HG02759 (cell line): ENCODE data around the gene ITLN1.

Experiments used
- ATAC-seq: cut with Tn5 transposase; IDR thresholded peaks from one replicate; pipeline ENCODE4 v1.9.1; 2021; ENCODE audit warnings: mild to moderate bottlenecking, moderate library complexity; ENCODE audit not compliant: unreplicated experiment

ITLN1 gene

GRCh38 chr1:160826546-160826945 is 58.4 kb downstream of the ITLN1 start:
- ATAC-seq = no peak
